NCI-H460 (cell line): ENCODE results near the gene ITGB4. TPM values are rescaled to one million over a fixed set of nuclear protein-coding genes. Genes with fewer than 3 reads are reported as not detected.

Experiments
- DNase-seq: peaks from one replicate; pipeline ENCODE4 v3.0.0-alpha.2; 2016; ENCODE audit warnings: low read depth; ENCODE audit errors: extremely low read depth
- total RNA-seq: library from RNA; depleted of rRNA; stranded (reverse); fragments of >200 nt; shearing (Covaris generic); gene quantifications from 2 replicates; pipeline ENCODE4 v1.2.3, GENCODE V29; 2014; rRNA removed

Gene ITGB4
- total RNA-seq, 1 experiment from 2014 or later, result 14.5 TPM

DNA sequence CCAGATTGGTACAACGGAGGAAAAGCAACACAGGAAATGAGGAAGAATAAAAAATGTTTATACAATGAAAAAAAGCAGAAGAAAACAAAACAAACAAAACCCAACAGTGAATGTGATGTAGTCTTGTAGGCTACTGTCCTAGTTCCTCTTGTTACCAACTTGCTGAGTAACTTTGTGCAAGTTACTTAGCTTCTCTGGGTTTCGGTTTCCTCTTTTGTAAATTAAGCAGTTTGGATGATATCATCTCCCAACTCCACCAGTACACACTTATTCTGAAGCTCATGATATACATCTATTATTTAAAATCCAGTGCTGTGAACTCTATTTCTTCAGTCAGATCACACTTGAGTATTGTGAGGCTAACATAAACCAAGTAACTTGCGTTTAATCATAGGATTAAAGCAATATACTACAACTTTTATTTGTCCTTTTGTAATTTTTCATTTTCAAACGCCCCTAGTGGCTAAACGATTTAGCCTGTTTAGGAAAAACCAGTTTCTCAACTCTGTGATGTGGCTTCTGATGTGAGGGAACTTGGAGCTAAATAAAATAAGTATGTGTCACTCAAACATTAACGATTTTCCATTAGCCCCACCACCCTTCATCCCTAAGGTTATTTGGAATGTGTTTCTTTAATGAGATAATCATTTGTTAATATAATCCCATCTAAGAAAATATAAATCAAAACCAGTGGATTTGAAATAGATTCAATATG lies 62.0 kb downstream of the ITGB4 start:
- DNase-seq, result peak; percentile 49

GRCh38 chr17:75783803-75784472 lies 62.7 kb downstream of the ITGB4 start:
- no peak for DNase-seq

- peak; percentile 99 for DNase-seq
These were observed 63.3 kb downstream of the ITGB4 start, which contains the start of gene UNK for GRCh38 chr17:75784473-75785015. TSS of gene UNK (plus strand) at chr17:75784806. CDS start at chr17:75784881, 75 bp downstream.

DNA sequence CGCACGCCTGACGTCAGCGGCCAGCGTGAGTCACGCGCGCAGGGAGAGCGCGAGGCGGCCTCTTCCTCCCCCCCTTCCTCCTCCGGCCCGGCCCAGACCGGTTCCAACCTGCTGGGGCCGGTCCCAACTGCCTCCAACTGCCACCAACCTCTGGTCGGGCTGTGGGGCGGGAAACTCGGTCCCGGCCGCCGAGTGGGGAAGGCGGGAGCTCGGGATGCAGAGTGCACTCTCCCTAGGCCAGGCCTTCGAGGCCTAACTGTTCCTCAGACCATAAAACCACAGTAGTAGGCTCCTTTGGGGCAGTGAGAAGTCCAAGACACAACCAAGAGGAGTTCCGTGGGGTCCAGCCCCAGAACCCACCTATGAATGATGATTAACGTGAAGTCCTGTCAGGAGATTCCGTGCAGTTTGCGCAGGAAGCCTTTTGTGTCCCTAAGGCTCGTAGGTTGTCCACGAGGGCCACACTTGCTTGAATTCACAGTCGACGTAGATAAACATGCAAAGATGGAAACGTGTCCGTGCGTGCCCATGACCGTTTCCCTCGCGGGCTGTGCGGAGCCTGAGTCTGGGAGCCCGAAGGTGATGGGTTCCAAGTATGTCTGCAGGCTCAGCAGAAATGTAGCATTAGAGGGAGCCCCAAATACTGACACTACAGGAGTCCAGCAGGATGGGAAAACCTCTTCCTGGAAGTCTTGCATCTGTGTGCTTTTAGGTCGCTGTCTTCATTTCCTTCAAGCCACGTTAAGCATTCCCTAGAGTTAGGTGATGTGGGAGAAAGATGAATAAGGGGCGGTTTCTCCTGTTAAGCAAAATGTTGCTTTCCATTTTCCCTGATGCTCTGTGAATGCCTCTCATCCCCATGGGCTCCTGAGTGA lies 64.0 kb downstream of the ITGB4 start:
- DNase-seq, result peak; percentile 74

GRCh38 chr17:75791254-75791653 lies 70.0 kb downstream of the ITGB4 start:
- DNase-seq, result no peak

DNA sequence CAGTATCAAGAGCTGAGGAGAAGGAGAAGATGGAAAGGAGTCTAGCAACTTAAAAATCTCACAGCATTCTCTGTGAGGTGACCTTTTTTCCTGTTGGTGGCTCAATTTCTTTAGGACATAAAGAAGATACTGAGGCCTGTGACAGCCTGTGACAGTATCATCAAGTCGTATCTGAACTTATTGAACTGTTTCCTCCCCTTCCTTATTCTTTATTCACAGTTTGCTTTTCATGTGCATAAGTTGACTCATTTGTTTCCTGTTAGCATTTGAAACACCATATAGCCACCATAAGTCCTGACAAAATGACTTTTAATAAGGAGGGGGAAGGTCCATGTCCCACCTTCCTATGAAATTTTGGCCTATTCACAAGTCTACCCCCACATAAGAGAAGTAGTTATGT lies 72.2 kb downstream of the ITGB4 start:
- no peak for DNase-seq

- no peak for DNase-seq
These were observed 74.8 kb downstream of the ITGB4 start for GRCh38 chr17:75795820-75796607.

- DNase-seq, result no peak
These were observed 78.1 kb downstream of the ITGB4 start for GRCh38 chr17:75799402-75799801.

- no peak for DNase-seq
These were observed 82.6 kb downstream of the ITGB4 start for GRCh38 chr17:75803883-75804282.

DNA sequence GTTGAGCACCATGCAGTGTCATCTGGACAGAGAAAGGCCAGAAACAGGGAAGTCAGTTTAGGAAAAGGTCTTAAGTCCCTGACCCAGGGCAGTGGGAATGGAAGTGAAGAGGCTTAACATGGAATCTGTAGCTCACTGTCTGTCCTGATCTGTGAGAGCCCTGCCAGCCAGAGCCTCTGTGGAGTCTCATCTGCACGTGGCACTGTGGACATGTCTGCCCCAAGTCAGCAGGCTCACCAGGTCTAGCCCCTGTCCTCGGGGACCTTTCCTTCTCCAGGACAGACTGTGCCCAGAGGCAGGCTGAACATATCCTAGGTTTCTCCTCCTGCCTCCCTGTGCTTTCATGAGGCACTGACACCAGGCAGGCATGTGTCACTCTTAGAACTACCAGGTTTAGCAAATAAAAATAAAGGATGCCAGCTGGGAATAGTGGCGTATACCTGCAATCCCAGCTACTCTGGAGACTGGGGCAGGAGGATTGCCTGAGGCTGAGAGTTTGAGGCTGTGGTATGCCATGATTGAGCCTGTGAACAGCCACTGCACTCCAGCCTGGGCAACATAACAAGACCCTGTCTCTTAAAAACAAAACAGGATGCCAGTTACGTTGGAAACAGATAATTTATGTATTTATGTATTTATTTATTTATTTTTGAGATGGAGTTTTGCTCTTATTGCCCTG lies 85.7 kb downstream of the ITGB4 start:
- DNase-seq, result no peak

Other genes with a start within 250 kb of the ITGB4 start
- 4.8 and 6.0 TPM in 2 replicates for gene CASKIN2, start 205.9 kb upstream of the ITGB4 start, total RNA-seq
- gene TSEN54, start 204.9 kb upstream of the ITGB4 start, total RNA-seq, result 17.3 and 27.2 TPM in 2 replicates
- 8.8 and 9.2 TPM in 2 replicates for gene LLGL2, start 195.8 kb upstream of the ITGB4 start, total RNA-seq
- gene MYO15B, start 133.7 kb upstream of the ITGB4 start, total RNA-seq, result 1.2 and 2.9 TPM in 2 replicates
- 0.02 TPM in 1 of 2 replicates, not detected in the other for gene SMIM5, start 88.0 kb upstream of the ITGB4 start, total RNA-seq
- 23.5 and 25.5 TPM in 2 replicates for gene RECQL5, start 54.3 kb upstream of the ITGB4 start, total RNA-seq
- 57.3 and 62.1 TPM in 2 replicates for gene SAP30BP, start 54.1 kb upstream of the ITGB4 start, total RNA-seq
- 21.6 and 23.1 TPM in 2 replicates for gene GALK1, start 43.7 kb downstream of the ITGB4 start, total RNA-seq
- gene UNK, start 63.3 kb downstream of the ITGB4 start, total RNA-seq, result 25.8 and 33.8 TPM in 2 replicates
- 0.57 and 0.66 TPM in 2 replicates for gene UNC13D, start 122.9 kb downstream of the ITGB4 start, total RNA-seq
- 32.0 and 36.7 TPM in 2 replicates for gene WBP2, start 133.9 kb downstream of the ITGB4 start, total RNA-seq
- gene TRIM47, start 157.1 kb downstream of the ITGB4 start, total RNA-seq, result 38.0 and 50.4 TPM in 2 replicates
- 30.2 and 32.0 TPM in 2 replicates for gene TRIM65, start 175.5 kb downstream of the ITGB4 start, total RNA-seq
- gene MRPL38, start 183.4 kb downstream of the ITGB4 start, total RNA-seq, result 42.6 and 43.0 TPM in 2 replicates
- gene FBF1, start 219.6 kb downstream of the ITGB4 start, total RNA-seq, result 6.8 and 9.1 TPM in 2 replicates